HepG2 (cell line): ENCODE results near the gene SUV39H2. TPM values are rescaled to one million over a fixed set of nuclear protein-coding genes. Genes with fewer than 3 reads are reported as not detected.

Experiments used
- ATAC-seq: fragments of 200-7000 bp; cut with Tn5 transposase; 3 replicates; pipeline ENCODE4 v1.9.1; 2020; ENCODE audit warnings: mild to moderate bottlenecking, moderate library complexity
- BruUV-seq: library from RNA; stranded (reverse); fragments of 400-500 nt; replicated peaks from 2 replicates; lab custom pipeline; 2021; lab: Mats Ljungman, UMichigan
- CTCF ChIA-PET: fragments of 300-600 bp; formaldehyde crosslinking; extraction: SDS; loops from one replicate; lab custom pipeline; 2021; ENCODE audit warnings: low total read pairs, inconsistent platforms, low intra/inter-chr PET ratio; lab: Yijun Ruan, JAX
- POLR2A ChIA-PET: fragments of 350-600 bp; sonication (Branson Sonifier 250); formaldehyde crosslinking; loops from one replicate; lab custom pipeline; 2020; ENCODE audit warnings: antibody characterized with exemption, inconsistent platforms; lab: Yijun Ruan, JAX
- DNase-seq: peaks from one replicate; pipeline ENCODE4 v3.0.0-alpha.2; 2015; ENCODE audit warnings: low spot score
- FAIRE-seq: peaks from 3 replicates; lab custom pipeline; 2011; peaks lifted over from hg19 to GRCh38; lab: Jason Lieb, UNC
- H2AFZ ChIP-seq: one replicate; pipeline ENCODE4 v1.6.1; 2011; ENCODE audit warnings: low read length, inconsistent platforms
- H3K27ac ChIP-seq: fragments of 300-600 bp; 3 replicates; pipeline ENCODE4 v1.8.0; 2011; ENCODE audit warnings: mixed run types, mild to moderate bottlenecking, mixed read lengths, low read length, inconsistent platforms; ENCODE audit not compliant: insufficient read depth; ENCODE audit errors: extremely low read length
- H3K27me3 ChIP-seq, 2 experiments: fragments of 200-600 bp in 1 of 2; 2 replicates in 1 of 2; 3 replicates in 1 of 2; pipeline versions ENCODE4 v1.6.0 to v1.8.0; 2011; ENCODE audit warnings: low read length in 2 of 2, mild to moderate bottlenecking in 2 of 2, moderate library complexity in 2 of 2, inconsistent platforms in 1 of 2; ENCODE audit not compliant: insufficient read depth in 2 of 2, control insufficient read depth in 1 of 2
- H3K36me3 ChIP-seq, 2 experiments: fragments of 200-600 bp in 1 of 2; replicated peaks in 1 of 2; 2 replicates in 1 of 2; 3 replicates in 1 of 2; pipeline versions ENCODE4 v1.5.1 to v1.8.0; 2011; ENCODE audit warnings: low read length in 2 of 2, inconsistent platforms in 1 of 2; ENCODE audit not compliant: insufficient read depth in 2 of 2, control insufficient read depth in 1 of 2
- H3K4me1 ChIP-seq: 2 replicates; pipeline ENCODE4 v1.5.1; 2012; ENCODE audit warnings: low read length, inconsistent platforms; ENCODE audit not compliant: insufficient read depth
- H3K4me2 ChIP-seq: 2 replicates; pipeline ENCODE4 v1.6.0; 2011; ENCODE audit warnings: low read depth, low read length, inconsistent platforms
- H3K4me3 ChIP-seq, 3 experiments: fragments of 200-600 bp in 1 of 3; sonication (generic), shearing (Covaris generic) in 1 of 3; replicated peaks in 1 of 3; 2 replicates each; pipeline ENCODE4 v1.5.1; 2011 to 2016; ENCODE audit warnings: low read length in 3 of 3, inconsistent platforms in 2 of 3, low read depth in 2 of 3, mild to moderate bottlenecking in 2 of 3, control low read depth in 1 of 3, mixed read lengths in 1 of 3; ENCODE audit not compliant: insufficient read depth in 1 of 3
- H3K79me2 ChIP-seq: one replicate; pipeline ENCODE4 v1.6.1; 2011; ENCODE audit warnings: low read length, inconsistent platforms; ENCODE audit not compliant: insufficient read depth
- H3K9ac ChIP-seq: 2 replicates; pipeline ENCODE4 v1.6.0; 2011; ENCODE audit warnings: mild to moderate bottlenecking, low read depth, low read length, inconsistent platforms; ENCODE audit not compliant: insufficient read depth
- H3K9me3 ChIP-seq: 2 replicates; pipeline ENCODE4 v1.5.1; 2012; ENCODE audit warnings: mild to moderate bottlenecking, low read length
- H4K20me1 ChIP-seq: 2 replicates; pipeline ENCODE4 v1.6.0; 2011; ENCODE audit warnings: inconsistent platforms, mild to moderate bottlenecking, low read length, moderate library complexity; ENCODE audit not compliant: insufficient read depth
- ATF1 ChIP-seq: IDR thresholded peaks from 2 replicates; pipeline ENCODE4 v1.6.1; 2016; ENCODE audit warnings: mild to moderate bottlenecking, control low read depth
- CREB1 ChIP-seq, 2 experiments: fragments of 450-650 bp in 1 of 2; IDR thresholded peaks; 2 replicates each; pipeline ENCODE4 v1.6.1; 2016 to 2017; ENCODE audit warnings: control low read depth in 1 of 2, mild to moderate bottlenecking in 1 of 2, missing compliant biosample characterization in 1 of 2, missing genetic modification characterization in 1 of 2
- IRF2 ChIP-seq: IDR thresholded peaks from 2 replicates; pipeline ENCODE4 v1.6.1; 2018; ENCODE audit warnings: missing genetic modification reagents, missing compliant biosample characterization
- KLF6 ChIP-seq: IDR thresholded peaks from 2 replicates; pipeline ENCODE4 v1.8.0; 2016; ENCODE audit warnings: missing biosample characterization, missing genetic modification reagents
- MTERF4 ChIP-seq: sonication (generic); formaldehyde crosslinking; IDR thresholded peaks from 2 replicates; pipeline ENCODE4 v1.8.0; 2023; ENCODE audit warnings: mild to moderate bottlenecking, missing genetic modification reagents
- PITX1 ChIP-seq: sonication (generic); formaldehyde crosslinking; IDR thresholded peaks from 2 replicates; pipeline ENCODE4 v1.5.1; 2020; ENCODE audit warnings: mild to moderate bottlenecking, missing genetic modification reagents
- PREB ChIP-seq: sonication (generic); formaldehyde crosslinking; IDR thresholded peaks from 2 replicates; pipeline ENCODE4 v1.4.0; 2020; ENCODE audit warnings: missing genetic modification reagents
- RARG ChIP-seq: sonication (generic); formaldehyde crosslinking; IDR thresholded peaks from 2 replicates; pipeline ENCODE4 v1.4.0; 2020; ENCODE audit warnings: low read depth, mild to moderate bottlenecking, missing genetic modification reagents
- ZBTB34 ChIP-seq: sonication (generic); formaldehyde crosslinking; IDR thresholded peaks from 2 replicates; pipeline ENCODE4 v1.8.0; 2022; ENCODE audit warnings: mild to moderate bottlenecking, missing genetic modification reagents
- ZNF343 ChIP-seq: sonication (generic); formaldehyde crosslinking; IDR thresholded peaks from 2 replicates; pipeline ENCODE4 v1.4.0; 2020; ENCODE audit warnings: mild to moderate bottlenecking, missing genetic modification reagents
- WGBS: methylation state at CpG from one replicate; pipeline ENCODE4 v1.1.6; 2017; ENCODE audit warnings: low lambda C conversion rate; 5-methylcytosine and 5-hydroxymethylcytosine counted together
- in situ Hi-C: cut with HindIII; loops from 2 replicates; pipeline ENCODE4 v1.10.0; 2017; ENCODE audit warnings: low pct_unique_long_range_greater_than_20kb; ENCODE audit not compliant: extremely low pct_ligation_motif_present
- intact Hi-C: fragments of 100-400 bp; cut with micrococcal nuclease; formaldehyde crosslinking; loops from one replicate; pipeline ENCODE4 v1.10.0; 2022; ENCODE audit not compliant: unreplicated experiment
- polyA plus RNA-seq, 8 experiments: library from polyadenylated mRNA; depleted of rRNA in 3 of 8; stranded (reverse) in 7 of 8; unstranded in 1 of 8; fragments of >200 nt; fragmentation: Illumina TruSeq in 4 of 8; extraction: Trizol in 4 of 8; gene quantifications; 2 replicates each; pipeline versions ENCODE4 v1.2.1 to v1.2.3, GENCODE V29; 2011 to 2016; ENCODE audit warnings: low read depth in 4 of 8, missing spikeins in 1 of 8, mixed read lengths in 1 of 8; ENCODE audit not compliant: insufficient read depth in 1 of 8
- total RNA-seq, 5 experiments: library from RNA; depleted of rRNA; stranded (reverse); fragments of >200 nt; fragmentation: Illumina TruSeq; extraction: Trizol; gene quantifications; 2 replicates each; pipeline ENCODE4 v1.2.3, GENCODE V29; 2016; ENCODE audit warnings: low read depth in 1 of 5
- TF ChIP-seq, protein P1 (sequence below): sonication (generic); formaldehyde crosslinking; IDR thresholded peaks from 2 replicates; pipeline ENCODE4 v1.5.0; 2020; ENCODE audit warnings: missing genetic modification reagents
- TF ChIP-seq, protein P2 (sequence below): sonication (generic); formaldehyde crosslinking; conservative IDR thresholded peaks from 2 replicates; pipeline ENCODE4 v1.8.0; 2022; ENCODE audit warnings: mild to moderate bottlenecking, moderate library complexity, missing genetic modification reagents
- TF ChIP-seq, protein P3 (sequence below): sonication (generic); formaldehyde crosslinking; IDR thresholded peaks from 2 replicates; pipeline ENCODE4 v1.8.1; 2022; ENCODE audit warnings: low read depth, mild to moderate bottlenecking, missing genetic modification reagents

The SUV39H2 gene
- total and polyA plus RNA-seq, 2 of the 13 experiments (the other 11 are each of a cell fraction or from before 2014, with no cell fraction given), result 9.0 to 44.3 TPM

DNA sequence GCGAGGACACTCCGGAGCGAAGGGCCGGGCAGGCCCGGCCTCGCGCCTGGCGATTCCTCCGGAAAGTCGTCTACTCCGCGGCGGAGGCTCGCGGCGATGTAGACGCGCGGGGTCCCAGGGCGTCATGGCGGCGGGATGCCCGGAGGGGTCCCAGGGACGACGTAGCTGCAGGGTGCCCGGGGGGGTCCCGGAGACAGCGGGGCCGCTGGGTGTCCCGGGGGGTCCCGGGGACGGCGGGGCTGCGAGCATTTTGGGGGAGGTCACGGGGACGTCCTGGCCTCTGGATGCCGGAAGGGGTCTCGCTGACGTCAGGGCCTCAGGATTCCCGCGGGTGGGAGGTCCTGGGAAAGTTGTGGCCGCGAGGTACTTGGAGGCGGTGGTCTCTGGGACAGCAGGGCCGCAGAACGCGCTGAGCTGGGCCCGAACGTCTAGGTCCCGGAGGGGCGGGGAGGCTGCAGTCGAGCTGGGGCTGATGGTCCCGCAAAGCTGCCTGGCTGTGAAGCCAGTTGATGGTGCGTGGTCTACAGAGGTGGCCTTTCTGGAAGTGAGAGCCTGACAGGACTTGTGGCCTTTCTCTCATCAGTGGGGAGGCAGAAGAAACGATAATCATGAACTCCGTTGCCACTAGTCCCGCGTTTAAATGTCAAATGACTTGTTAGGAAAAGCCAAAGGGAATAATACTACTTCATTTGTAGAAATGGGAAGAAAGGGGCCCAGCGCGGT is 39.9 kb upstream of the SUV39H2 start:
- peak overlapping the region; percentile 92 for H3K9ac ChIP-seq
- FAIRE-seq (no peak), DNase-seq (peak; percentile 18), ATAC-seq (peak; percentile 59)
- no peaks in the 10 kb centered on the region for H3K9me3 ChIP-seq
- BruUV-seq, result no TSS peak
- H3K79me2 ChIP-seq, result peaks cover 25% of the 10 kb centered on the region
- under 1% methylated on average over 15 of the region's 60 CpGs for WGBS
- H3K4me3 ChIP-seq, result peak overlapping the region; percentile 79 to 98 (median 93)
- POLR2A ChIA-PET, result interaction anchor here (0.9 to 3.7 kb wide), 11 partner anchors 9 to 654 kb away, joined by 3 to 54 read pairs (median 4); partner anchors contain the start of genes MEIG1 and SUV39H2
- no peaks in the 10 kb centered on the region; a peak in 1 of 5 replicates for H3K27me3 ChIP-seq
- intact Hi-C loops, result loop anchor here (1.0 to 10.0 kb wide), 5 partner anchors 40 to 341 kb away; partner anchors contain the start of genes DCLRE1C, MEIG1 and SUV39H2
- H3K4me1 ChIP-seq, result peaks cover 17% of the 10 kb centered on the region
- peaks cover 4% of the 10 kb centered on the region; the same call in 1 of the 2 replicates for H4K20me1 ChIP-seq
- H2AFZ ChIP-seq, result no peak overlapping the region
- CTCF ChIA-PET, result no interaction called here
- peak overlapping the region; percentile 83 for H3K27ac ChIP-seq
- peak overlapping the region; percentile 82 for H3K4me2 ChIP-seq
- in situ Hi-C loops, result no loop called here
- H3K36me3 ChIP-seq, result peaks cover 11 to 30% of the 10 kb centered on the region in 2 experiments
- TF ChIP-seq PREB, result no peak
- TF ChIP-seq, protein P1, sequence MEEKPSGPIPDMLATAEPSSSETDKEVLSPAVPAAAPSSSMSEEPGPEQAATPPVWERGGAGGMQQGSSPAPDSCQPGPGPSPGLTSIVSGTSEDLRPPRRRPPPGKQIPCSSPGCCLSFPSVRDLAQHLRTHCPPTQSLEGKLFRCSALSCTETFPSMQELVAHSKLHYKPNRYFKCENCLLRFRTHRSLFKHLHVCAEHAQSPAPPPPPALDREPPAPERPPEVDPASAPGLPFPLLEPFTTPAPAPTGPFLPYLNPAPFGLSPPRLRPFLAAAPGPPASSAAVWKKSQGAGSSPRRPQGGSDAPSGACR (CRISPR knock-in tag), result 0 out of 2 replicates have a peak, but pooled peaks have one; percentile 8
- 0 out of 2 replicates have a peak, but pooled peaks have one; percentile 12 for TF ChIP-seq MTERF4 (CRISPR knock-in tag)
- 0 out of 2 replicates have a peak, but pooled peaks have one; percentile 3 for TF ChIP-seq PITX1 (CRISPR knock-in tag)
- TF ChIP-seq IRF2, result no peak
- TF ChIP-seq ZBTB34 (CRISPR knock-in tag), result no peak
- TF ChIP-seq RARG (CRISPR knock-in tag), result no peak
- peak; percentile 54 for TF ChIP-seq CREB1 (IDR thresholded peaks at IDR 0.05)
- TF ChIP-seq CREB1 (CRISPR knock-in tag; IDR thresholded peaks at IDR 0.05), result no peak
- TF ChIP-seq ATF1 (CRISPR knock-in tag), result 0 out of 2 replicates have a peak, but pooled peaks have one; percentile 13
- no peak for TF ChIP-seq ZNF343 (CRISPR knock-in tag)
- TF ChIP-seq KLF6 (CRISPR knock-in tag), result peak; percentile 9; the same call in 1 of the 2 replicates
- TF ChIP-seq, protein P2, sequence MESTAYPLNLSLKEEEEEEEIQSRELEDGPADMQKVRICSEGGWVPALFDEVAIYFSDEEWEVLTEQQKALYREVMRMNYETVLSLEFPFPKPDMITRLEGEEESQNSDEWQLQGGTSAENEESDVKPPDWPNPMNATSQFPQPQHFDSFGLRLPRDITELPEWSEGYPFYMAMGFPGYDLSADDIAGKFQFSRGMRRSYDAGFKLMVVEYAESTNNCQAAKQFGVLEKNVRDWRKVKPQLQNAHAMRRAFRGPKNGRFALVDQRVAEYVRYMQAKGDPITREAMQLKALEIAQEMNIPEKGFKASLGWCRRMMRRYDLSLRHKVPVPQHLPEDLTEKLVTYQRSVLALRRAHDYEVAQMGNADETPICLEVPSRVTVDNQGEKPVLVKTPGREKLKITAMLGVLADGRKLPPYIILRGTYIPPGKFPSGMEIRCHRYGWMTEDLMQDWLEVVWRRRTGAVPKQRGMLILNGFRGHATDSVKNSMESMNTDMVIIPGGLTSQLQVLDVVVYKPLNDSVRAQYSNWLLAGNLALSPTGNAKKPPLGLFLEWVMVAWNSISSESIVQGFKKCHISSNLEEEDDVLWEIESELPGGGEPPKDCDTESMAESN (CRISPR knock-in tag), result no peak
- TF ChIP-seq, protein P3, sequence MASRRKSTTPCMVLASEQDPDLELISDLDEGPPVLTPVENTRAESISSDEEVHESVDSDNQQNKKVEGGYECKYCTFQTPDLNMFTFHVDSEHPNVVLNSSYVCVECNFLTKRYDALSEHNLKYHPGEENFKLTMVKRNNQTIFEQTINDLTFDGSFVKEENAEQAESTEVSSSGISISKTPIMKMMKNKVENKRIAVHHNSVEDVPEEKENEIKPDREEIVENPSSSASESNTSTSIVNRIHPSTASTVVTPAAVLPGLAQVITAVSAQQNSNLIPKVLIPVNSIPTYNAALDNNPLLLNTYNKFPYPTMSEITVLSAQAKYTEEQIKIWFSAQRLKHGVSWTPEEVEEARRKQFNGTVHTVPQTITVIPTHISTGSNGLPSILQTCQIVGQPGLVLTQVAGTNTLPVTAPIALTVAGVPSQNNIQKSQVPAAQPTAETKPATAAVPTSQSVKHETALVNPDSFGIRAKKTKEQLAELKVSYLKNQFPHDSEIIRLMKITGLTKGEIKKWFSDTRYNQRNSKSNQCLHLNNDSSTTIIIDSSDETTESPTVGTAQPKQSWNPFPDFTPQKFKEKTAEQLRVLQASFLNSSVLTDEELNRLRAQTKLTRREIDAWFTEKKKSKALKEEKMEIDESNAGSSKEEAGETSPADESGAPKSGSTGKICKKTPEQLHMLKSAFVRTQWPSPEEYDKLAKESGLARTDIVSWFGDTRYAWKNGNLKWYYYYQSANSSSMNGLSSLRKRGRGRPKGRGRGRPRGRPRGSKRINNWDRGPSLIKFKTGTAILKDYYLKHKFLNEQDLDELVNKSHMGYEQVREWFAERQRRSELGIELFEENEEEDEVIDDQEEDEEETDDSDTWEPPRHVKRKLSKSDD (CRISPR knock-in tag), result 0 out of 2 replicates have a peak, but pooled peaks have one; percentile 49
